Measurements from ENCODE around the gene GTF2F2.

GTF2F2 gene

DNA sequence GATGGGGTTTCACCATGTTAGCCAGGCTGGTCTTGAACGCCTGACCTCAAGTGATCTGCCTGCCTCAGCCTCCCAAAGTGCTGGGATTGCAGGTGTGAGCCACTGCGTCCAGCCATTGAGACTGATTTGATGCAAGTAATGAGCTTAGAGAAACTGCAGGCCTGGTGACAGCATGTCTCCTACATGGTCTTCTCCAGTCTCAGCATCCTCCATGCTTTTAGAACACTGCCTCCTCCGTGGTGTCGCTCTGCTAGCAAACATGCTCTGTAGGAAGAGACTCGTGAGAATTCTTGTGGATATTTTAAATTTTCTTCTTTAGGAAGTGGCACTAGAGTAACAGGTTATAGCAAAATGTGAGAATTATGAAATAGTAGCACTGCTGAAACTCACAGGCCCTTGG, 183.6 kb downstream of the GTF2F2 start:
- Histone ChIP-seq H3K79me2 (ENCODE audit: insufficient read depth, low read length) (no peaks in the 10 kb centered on the region), H4K20me1 (ENCODE audit: insufficient read depth, low read length) (no peaks in the 10 kb centered on the region), H3K4me1 (ENCODE audit: insufficient read depth, low read length, severe bottlenecking) (no peaks in the 10 kb centered on the region), H3K4me2 (ENCODE audit: low read length) (no peak overlapping the region), H3K9me2 (ENCODE audit: low read depth, low read length) (no peaks in the 10 kb centered on the region), H3K9me3 (ENCODE audit: low read length) (no peaks in the 10 kb centered on the region), H3K36me3 (ENCODE audit: insufficient read depth, low read length) (no peaks in the 10 kb centered on the region), H3K4me3 (ENCODE audit: low read depth, low read length, poor library complexity, severe bottlenecking) (no peak overlapping the region), H2AFZ (ENCODE audit: low read length) (no peak overlapping the region), H3K27ac (ENCODE audit: low read depth, low read length, poor library complexity, severe bottlenecking) (no peak overlapping the region), H3K9ac (ENCODE audit: low read length) (no peak overlapping the region), H3F3A (ENCODE audit: insufficient read depth, low read length) (no peaks in the 10 kb centered on the region), H3K27me3 (ENCODE audit: insufficient read depth, low read length) (no peaks in the 10 kb centered on the region)
- TF ChIP-seq, protein P1, sequence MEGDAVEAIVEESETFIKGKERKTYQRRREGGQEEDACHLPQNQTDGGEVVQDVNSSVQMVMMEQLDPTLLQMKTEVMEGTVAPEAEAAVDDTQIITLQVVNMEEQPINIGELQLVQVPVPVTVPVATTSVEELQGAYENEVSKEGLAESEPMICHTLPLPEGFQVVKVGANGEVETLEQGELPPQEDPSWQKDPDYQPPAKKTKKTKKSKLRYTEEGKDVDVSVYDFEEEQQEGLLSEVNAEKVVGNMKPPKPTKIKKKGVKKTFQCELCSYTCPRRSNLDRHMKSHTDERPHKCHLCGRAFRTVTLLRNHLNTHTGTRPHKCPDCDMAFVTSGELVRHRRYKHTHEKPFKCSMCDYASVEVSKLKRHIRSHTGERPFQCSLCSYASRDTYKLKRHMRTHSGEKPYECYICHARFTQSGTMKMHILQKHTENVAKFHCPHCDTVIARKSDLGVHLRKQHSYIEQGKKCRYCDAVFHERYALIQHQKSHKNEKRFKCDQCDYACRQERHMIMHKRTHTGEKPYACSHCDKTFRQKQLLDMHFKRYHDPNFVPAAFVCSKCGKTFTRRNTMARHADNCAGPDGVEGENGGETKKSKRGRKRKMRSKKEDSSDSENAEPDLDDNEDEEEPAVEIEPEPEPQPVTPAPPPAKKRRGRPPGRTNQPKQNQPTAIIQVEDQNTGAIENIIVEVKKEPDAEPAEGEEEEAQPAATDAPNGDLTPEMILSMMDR (IDR thresholded peaks at IDR 0.05; ENCODE audit: low read length) = no peak
- TF ChIP-seq EZH2 (IDR thresholded peaks at IDR 0.05; ENCODE audit: borderline replicate concordance, low read length) = no peak

DNA sequence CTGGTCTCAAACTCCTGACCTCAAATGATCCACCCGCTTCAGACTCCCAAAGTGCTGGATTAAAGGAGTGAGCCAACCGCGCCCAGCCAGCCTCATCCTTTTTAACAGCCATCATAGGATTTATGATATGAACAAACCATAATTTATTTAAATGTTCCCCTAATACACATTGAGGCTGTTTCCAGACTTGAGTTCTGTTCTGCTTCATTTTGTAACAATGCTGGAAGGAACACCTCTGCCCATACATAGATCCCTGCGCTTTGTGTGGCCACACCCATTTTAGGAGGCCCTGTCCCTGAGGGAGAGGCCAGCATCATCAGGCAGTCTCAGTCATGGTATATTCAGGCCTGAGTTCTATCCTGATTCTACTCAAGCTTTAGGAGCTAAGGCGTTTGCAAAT, 184.8 kb downstream of the GTF2F2 start:
- no peak for TF ChIP-seq EZH2 (IDR thresholded peaks at IDR 0.05; ENCODE audit: borderline replicate concordance, low read length)
- TF ChIP-seq, protein P1 (IDR thresholded peaks at IDR 0.05; ENCODE audit: low read length) = no peak
- Histone ChIP-seq H3K9me3 (ENCODE audit: low read length) (no peaks in the 10 kb centered on the region), H2AFZ (ENCODE audit: low read length) (no peak overlapping the region), H3K36me3 (ENCODE audit: insufficient read depth, low read length) (no peaks in the 10 kb centered on the region), H3K4me3 (ENCODE audit: low read depth, low read length, poor library complexity, severe bottlenecking) (no peak overlapping the region), H4K20me1 (ENCODE audit: insufficient read depth, low read length) (no peaks in the 10 kb centered on the region), H3K79me2 (ENCODE audit: insufficient read depth, low read length) (no peaks in the 10 kb centered on the region), H3K4me1 (ENCODE audit: insufficient read depth, low read length, severe bottlenecking) (peaks cover 6% of the 10 kb centered on the region), H3K9ac (ENCODE audit: low read length) (no peak overlapping the region), H3F3A (ENCODE audit: insufficient read depth, low read length) (no peaks in the 10 kb centered on the region), H3K27me3 (ENCODE audit: insufficient read depth, low read length) (no peaks in the 10 kb centered on the region), H3K9me2 (ENCODE audit: low read depth, low read length) (no peaks in the 10 kb centered on the region), H3K27ac (ENCODE audit: low read depth, low read length, poor library complexity, severe bottlenecking) (no peak overlapping the region), H3K4me2 (ENCODE audit: low read length) (no peak overlapping the region)

DNA sequence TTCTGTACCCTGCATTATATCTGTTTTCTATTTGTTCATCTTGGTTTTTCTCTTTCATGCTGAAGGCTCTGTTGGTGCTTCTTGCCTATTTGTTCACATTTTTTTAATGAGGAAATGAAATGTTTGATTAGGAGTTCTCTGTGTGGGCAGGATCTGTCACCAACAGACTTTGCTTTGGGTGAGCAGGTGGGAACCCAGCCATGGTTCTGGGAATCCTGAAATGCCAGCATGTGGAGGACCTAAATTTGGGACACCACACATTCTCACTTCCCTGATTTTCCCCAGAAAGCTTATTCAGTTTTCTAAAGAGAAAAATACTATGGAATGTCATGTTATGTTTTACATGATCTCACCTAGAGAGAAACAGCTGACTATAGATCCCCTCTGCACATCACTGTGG, 186.7 kb downstream of the GTF2F2 start:
- Histone ChIP-seq H3K79me2 (ENCODE audit: insufficient read depth, low read length) (no peaks in the 10 kb centered on the region), H3K27ac (ENCODE audit: low read depth, low read length, poor library complexity, severe bottlenecking) (no peak overlapping the region)
- no peak for TF ChIP-seq EZH2 (IDR thresholded peaks at IDR 0.05; ENCODE audit: borderline replicate concordance, low read length)
- TF ChIP-seq, protein P1 (IDR thresholded peaks at IDR 0.05; ENCODE audit: low read length) = no peak

More for the DNA sequence above, 186.7 kb downstream of the GTF2F2 start:
- Histone ChIP-seq H3K4me1 (ENCODE audit: insufficient read depth, low read length, severe bottlenecking) (peaks cover 23% of the 10 kb centered on the region), H3K4me2 (ENCODE audit: low read length) (no peak overlapping the region), H3K9me2 (ENCODE audit: low read depth, low read length) (no peaks in the 10 kb centered on the region), H3K36me3 (ENCODE audit: insufficient read depth, low read length) (no peaks in the 10 kb centered on the region), H3F3A (ENCODE audit: insufficient read depth, low read length) (0 out of 2 replicates have a peak, but pooled peaks cover 3% of the 10 kb centered on the region), H2AFZ (ENCODE audit: low read length) (no peak overlapping the region), H3K9ac (ENCODE audit: low read length) (no peak overlapping the region), H3K27me3 (ENCODE audit: insufficient read depth, low read length) (no peaks in the 10 kb centered on the region), H3K4me3 (ENCODE audit: low read depth, low read length, poor library complexity, severe bottlenecking) (no peak overlapping the region), H3K9me3 (ENCODE audit: low read length) (no peaks in the 10 kb centered on the region), H4K20me1 (ENCODE audit: insufficient read depth, low read length) (no peaks in the 10 kb centered on the region)

Data from OCI-LY1 (cell line).